GM19395 (cell line): ENCODE results near the gene C9orf50.

Source experiments
- ATAC-seq: cut with Tn5 transposase; IDR thresholded peaks from one replicate; pipeline ENCODE4 v1.9.1; 2021; ENCODE audit warnings: mild to moderate bottlenecking, moderate library complexity; ENCODE audit not compliant: unreplicated experiment

Gene C9orf50

GRCh38 chr9:129573977-129574376 is 46.9 kb downstream of the C9orf50 start:
- no peak for ATAC-seq

GRCh38 chr9:129572517-129572916 is 48.4 kb downstream of the C9orf50 start:
- ATAC-seq = no peak

- ATAC-seq = no peak
These were observed 48.9 kb downstream of the C9orf50 start for GRCh38 chr9:129572052-129572425.

- ATAC-seq = no peak
These were observed 49.4 kb downstream of the C9orf50 start for GRCh38 chr9:129571298-129572051.

- ATAC-seq = no peak
These were observed 50.2 kb downstream of the C9orf50 start for GRCh38 chr9:129570450-129571297.

- ATAC-seq = no peak
These were observed 51.1 kb downstream of the C9orf50 start for GRCh38 chr9:129569502-129570449.

- no peak for ATAC-seq
These were observed 52.1 kb downstream of the C9orf50 start for GRCh38 chr9:129568560-129569501.

- no peak for ATAC-seq
These were observed 52.9 kb downstream of the C9orf50 start for GRCh38 chr9:129567842-129568559.

- no peak for ATAC-seq
These were observed 53.6 kb downstream of the C9orf50 start for GRCh38 chr9:129567329-129567728.

GRCh38 chr9:129566563-129567266 is 54.2 kb downstream of the C9orf50 start:
- ATAC-seq = no peak

GRCh38 chr9:129562917-129563316 is 58.0 kb downstream of the C9orf50 start:
- ATAC-seq = no peak

GRCh38 chr9:129562514-129562913 is 58.4 kb downstream of the C9orf50 start:
- no peak for ATAC-seq
